HepG2 (cell line): Measurements from ENCODE around the gene GUK1. TPM values are rescaled to one million over a fixed set of nuclear protein-coding genes. Genes with fewer than 3 reads are reported as not detected.

Experiments
- FIP1L1 ChIP-seq: fragments of 200-400 bp; formaldehyde crosslinking; IDR thresholded peaks from 2 replicates; pipeline ENCODE4 v1.6.1; 2018; ENCODE audit warnings: low read depth, mild to moderate bottlenecking, low read length, moderate library complexity, borderline replicate concordance; ENCODE audit not compliant: insufficient read depth
- HOXA5 ChIP-seq: sonication (generic); formaldehyde crosslinking; IDR thresholded peaks from 2 replicates; pipeline ENCODE4 v1.4.0; 2020; ENCODE audit warnings: missing genetic modification reagents
- IRX3 ChIP-seq: sonication (generic); formaldehyde crosslinking; IDR thresholded peaks from 2 replicates; pipeline ENCODE4 v1.8.1; 2023; ENCODE audit warnings: mild to moderate bottlenecking, low read depth, missing genetic modification reagents, borderline replicate concordance
- MED8 ChIP-seq: sonication (generic); formaldehyde crosslinking; IDR thresholded peaks from 2 replicates; pipeline ENCODE4 v1.8.1; 2023; ENCODE audit warnings: mild to moderate bottlenecking, missing genetic modification reagents; ENCODE audit not compliant: insufficient replicate concordance
- RARG ChIP-seq: sonication (generic); formaldehyde crosslinking; IDR thresholded peaks from 2 replicates; pipeline ENCODE4 v1.4.0; 2020; ENCODE audit warnings: low read depth, mild to moderate bottlenecking, missing genetic modification reagents
- SP5 ChIP-seq: IDR thresholded peaks from 2 replicates; pipeline ENCODE4 v1.6.1; 2016; ENCODE audit warnings: low read depth, borderline replicate concordance
- TFAP4 ChIP-seq: sonication (generic); IDR thresholded peaks from 2 replicates; pipeline ENCODE4 v1.6.1; 2016; ENCODE audit warnings: low read depth, borderline replicate concordance
- ZBTB25 ChIP-seq: IDR thresholded peaks from 2 replicates; pipeline ENCODE4 v1.6.1; 2018; ENCODE audit warnings: missing genetic modification reagents
- ZHX1 ChIP-seq: sonication (generic); formaldehyde crosslinking; IDR thresholded peaks from 2 replicates; pipeline ENCODE4 v1.8.1; 2022; ENCODE audit warnings: low read depth, mild to moderate bottlenecking, missing genetic modification reagents
- ZNF547 ChIP-seq: sonication (generic); formaldehyde crosslinking; IDR thresholded peaks from 2 replicates; pipeline ENCODE4 v1.5.1; 2020; ENCODE audit warnings: mild to moderate bottlenecking, missing genetic modification reagents
- ZNF709 ChIP-seq: sonication (generic); formaldehyde crosslinking; IDR thresholded peaks from 2 replicates; pipeline ENCODE4 v1.5.0; 2020; ENCODE audit warnings: mild to moderate bottlenecking, missing genetic modification reagents
- ZSCAN22 ChIP-seq: sonication (generic); formaldehyde crosslinking; IDR thresholded peaks from 2 replicates; pipeline ENCODE4 v1.4.0; 2020; ENCODE audit warnings: mild to moderate bottlenecking, missing genetic modification reagents
- polyA plus RNA-seq, 8 experiments: library from polyadenylated mRNA; depleted of rRNA in 3 of 8; stranded (reverse) in 7 of 8; unstranded in 1 of 8; fragments of >200 nt; fragmentation: Illumina TruSeq in 4 of 8; extraction: Trizol in 4 of 8; gene quantifications; 2 replicates each; pipeline versions ENCODE4 v1.2.1 to v1.2.3, GENCODE V29; 2011 to 2016; ENCODE audit warnings: low read depth in 4 of 8, missing spikeins in 1 of 8, mixed read lengths in 1 of 8; ENCODE audit not compliant: insufficient read depth in 1 of 8
- total RNA-seq, 5 experiments: library from RNA; depleted of rRNA; stranded (reverse); fragments of >200 nt; fragmentation: Illumina TruSeq; extraction: Trizol; gene quantifications; 2 replicates each; pipeline ENCODE4 v1.2.3, GENCODE V29; 2016; ENCODE audit warnings: low read depth in 1 of 5
- TF ChIP-seq, protein P1 (sequence below): sonication (generic); formaldehyde crosslinking; IDR thresholded peaks from 2 replicates; pipeline ENCODE4 v1.4.0; 2020; ENCODE audit warnings: missing genetic modification reagents
- TF ChIP-seq, protein P2 (sequence below): sonication (generic); formaldehyde crosslinking; IDR thresholded peaks from 2 replicates; pipeline ENCODE4 v1.5.1; 2020; ENCODE audit warnings: missing genetic modification reagents, mild to moderate bottlenecking, borderline replicate concordance

GUK1 gene
- total and polyA plus RNA-seq, 2 of the 13 experiments (the other 11 are each of a cell fraction or from before 2014, with no cell fraction given) = 116 to 154 TPM

GRCh38 chr1:228149406-228150119, 9.5 kb downstream of the GUK1 start, which contains the start of gene GJC2 (continued):
- TF ChIP-seq, protein P1, sequence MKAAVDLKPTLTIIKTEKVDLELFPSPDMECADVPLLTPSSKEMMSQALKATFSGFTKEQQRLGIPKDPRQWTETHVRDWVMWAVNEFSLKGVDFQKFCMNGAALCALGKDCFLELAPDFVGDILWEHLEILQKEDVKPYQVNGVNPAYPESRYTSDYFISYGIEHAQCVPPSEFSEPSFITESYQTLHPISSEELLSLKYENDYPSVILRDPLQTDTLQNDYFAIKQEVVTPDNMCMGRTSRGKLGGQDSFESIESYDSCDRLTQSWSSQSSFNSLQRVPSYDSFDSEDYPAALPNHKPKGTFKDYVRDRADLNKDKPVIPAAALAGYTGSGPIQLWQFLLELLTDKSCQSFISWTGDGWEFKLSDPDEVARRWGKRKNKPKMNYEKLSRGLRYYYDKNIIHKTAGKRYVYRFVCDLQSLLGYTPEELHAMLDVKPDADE (CRISPR knock-in tag) = no peak
- TF ChIP-seq ZSCAN22 (CRISPR knock-in tag) (no peak), ZHX1 (CRISPR knock-in tag) (peak; percentile 10; the same call in 1 of the 2 replicates), SP5 (CRISPR knock-in tag) (peak; percentile 72), TFAP4 (peak; percentile 29; the same call in 1 of the 2 replicates), ZNF547 (CRISPR knock-in tag) (no peak), IRX3 (CRISPR knock-in tag) (no peak), MED8 (CRISPR knock-in tag) (no peak), ZBTB25 (CRISPR knock-in tag) (0 out of 2 replicates have a peak, but pooled peaks have one; percentile 30), ZNF709 (CRISPR knock-in tag) (0 out of 2 replicates have a peak, but pooled peaks have one; percentile 36), FIP1L1 (no peak; the same call in 1 of the 2 replicates), RARG (CRISPR knock-in tag) (no peak), HOXA5 (CRISPR knock-in tag) (0 out of 2 replicates have a peak, but pooled peaks have one; percentile 63)
- TF ChIP-seq, protein P2, sequence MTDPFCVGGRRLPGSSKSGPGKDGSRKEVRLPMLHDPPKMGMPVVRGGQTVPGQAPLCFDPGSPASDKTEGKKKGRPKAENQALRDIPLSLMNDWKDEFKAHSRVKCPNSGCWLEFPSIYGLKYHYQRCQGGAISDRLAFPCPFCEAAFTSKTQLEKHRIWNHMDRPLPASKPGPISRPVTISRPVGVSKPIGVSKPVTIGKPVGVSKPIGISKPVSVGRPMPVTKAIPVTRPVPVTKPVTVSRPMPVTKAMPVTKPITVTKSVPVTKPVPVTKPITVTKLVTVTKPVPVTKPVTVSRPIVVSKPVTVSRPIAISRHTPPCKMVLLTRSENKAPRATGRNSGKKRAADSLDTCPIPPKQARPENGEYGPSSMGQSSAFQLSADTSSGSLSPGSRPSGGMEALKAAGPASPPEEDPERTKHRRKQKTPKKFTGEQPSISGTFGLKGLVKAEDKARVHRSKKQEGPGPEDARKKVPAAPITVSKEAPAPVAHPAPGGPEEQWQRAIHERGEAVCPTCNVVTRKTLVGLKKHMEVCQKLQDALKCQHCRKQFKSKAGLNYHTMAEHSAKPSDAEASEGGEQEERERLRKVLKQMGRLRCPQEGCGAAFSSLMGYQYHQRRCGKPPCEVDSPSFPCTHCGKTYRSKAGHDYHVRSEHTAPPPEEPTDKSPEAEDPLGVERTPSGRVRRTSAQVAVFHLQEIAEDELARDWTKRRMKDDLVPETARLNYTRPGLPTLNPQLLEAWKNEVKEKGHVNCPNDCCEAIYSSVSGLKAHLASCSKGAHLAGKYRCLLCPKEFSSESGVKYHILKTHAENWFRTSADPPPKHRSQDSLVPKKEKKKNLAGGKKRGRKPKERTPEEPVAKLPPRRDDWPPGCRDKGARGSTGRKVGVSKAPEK (CRISPR knock-in tag) = no peak
